CD4-positive, alpha-beta T cell treated with Interleukin-17A for 4 hours (primary cell): Measurements from ENCODE around the gene ACD.

Source experiments
- DNase-seq: peaks from one replicate; pipeline ENCODE4 v3.0.0-alpha.2; 2020; ENCODE audit warnings: mixed read lengths

Gene ACD

GRCh38 chr16:67645397-67646121 is 14.5 kb downstream of the ACD start:
- peak; percentile 45 for DNase-seq

- DNase-seq, result no peak
Observed at GRCh38 chr16:67644038-67644437, 16.0 kb downstream of the ACD start.

DNA sequence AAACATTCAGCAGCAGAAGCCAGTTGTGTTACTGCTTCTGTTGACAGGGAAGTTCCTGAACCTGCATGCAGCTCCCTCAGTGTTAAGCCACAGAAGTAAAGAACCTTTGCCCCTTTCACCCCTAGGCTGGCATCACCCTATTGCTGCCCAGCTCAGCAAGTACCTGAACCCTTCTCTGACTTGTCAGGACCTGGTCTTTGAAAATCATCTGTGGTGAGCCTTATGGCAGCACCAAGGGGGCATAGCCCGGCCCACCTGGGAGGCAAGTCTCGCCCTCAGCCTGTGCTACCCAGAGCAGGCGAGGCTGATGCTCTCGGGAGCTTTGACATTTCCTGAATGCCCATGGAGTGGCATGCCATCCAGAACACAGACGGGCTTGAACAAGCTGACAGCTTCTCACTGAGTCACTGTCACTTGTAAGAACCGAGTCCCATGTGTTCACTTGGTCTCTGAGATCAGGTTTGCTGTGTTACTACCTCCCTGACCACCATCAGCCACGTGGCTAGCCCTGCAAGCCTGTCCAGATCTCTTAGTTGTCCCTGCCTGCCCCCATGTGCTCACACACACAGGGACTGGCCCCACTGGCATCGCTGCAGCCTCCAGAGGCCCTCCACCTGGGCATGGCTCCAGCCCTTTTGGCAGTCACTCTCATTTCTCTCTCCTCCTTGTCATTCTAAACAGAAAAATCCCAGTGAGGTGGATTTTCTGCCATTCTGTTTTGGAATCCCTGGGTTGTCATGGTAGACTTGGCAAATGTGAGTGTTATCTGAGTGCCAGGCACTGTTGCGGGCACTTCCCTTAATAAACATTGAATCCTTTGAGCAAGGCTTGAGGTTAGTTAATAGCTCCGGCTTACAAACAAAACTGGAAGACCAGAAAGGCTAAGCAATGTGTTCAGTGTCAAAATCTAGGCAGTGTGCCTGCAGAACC is 18.0 kb downstream of the ACD start:
- DNase-seq, result no peak

- DNase-seq, result no peak
Observed at GRCh38 chr16:67637625-67638024, 22.4 kb downstream of the ACD start.

GRCh38 chr16:67636713-67637112 is 23.3 kb downstream of the ACD start:
- DNase-seq, result no peak

DNA sequence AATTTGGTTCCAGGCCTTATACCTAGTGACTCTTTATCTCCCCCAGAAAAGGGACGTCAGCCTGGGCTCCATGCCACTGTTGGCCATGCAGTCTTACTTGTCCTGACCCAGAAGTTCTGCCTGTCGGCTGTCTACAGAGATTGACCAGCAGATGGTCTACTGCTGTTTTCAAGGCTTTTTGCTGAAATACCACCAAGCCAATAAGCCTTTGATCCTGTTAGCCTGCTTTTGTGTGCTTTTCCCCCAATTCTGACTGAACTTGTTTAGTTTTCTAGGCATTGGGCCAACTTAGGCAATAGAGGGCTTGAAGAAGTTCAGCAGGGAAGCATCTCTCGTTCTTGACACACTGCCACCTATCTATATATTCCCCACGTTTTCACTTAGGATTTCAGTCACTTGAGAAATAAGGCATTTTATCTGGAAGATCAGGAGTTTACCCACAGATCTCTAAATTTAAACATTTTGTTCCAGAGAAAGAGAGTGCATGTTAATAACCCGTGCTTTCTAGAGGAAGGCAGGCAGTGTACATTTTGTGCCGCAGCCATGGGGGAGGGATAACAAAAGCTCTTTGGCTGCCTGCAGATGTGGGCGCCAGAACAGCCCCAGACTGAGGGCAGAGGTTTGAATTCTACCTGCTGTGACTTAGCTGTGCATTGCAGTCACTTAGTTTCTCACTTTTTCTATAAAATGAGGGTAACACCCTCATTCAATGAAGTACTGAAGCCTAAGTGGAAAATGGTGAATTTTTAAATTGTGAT is 27.5 kb downstream of the ACD start:
- DNase-seq, result no peak

- DNase-seq, result no peak
Observed at GRCh38 chr16:67628216-67628615, 31.8 kb downstream of the ACD start.

- peak; percentile 31 for DNase-seq
Observed at GRCh38 chr16:67613808-67614207, 46.3 kb downstream of the ACD start.

DNA sequence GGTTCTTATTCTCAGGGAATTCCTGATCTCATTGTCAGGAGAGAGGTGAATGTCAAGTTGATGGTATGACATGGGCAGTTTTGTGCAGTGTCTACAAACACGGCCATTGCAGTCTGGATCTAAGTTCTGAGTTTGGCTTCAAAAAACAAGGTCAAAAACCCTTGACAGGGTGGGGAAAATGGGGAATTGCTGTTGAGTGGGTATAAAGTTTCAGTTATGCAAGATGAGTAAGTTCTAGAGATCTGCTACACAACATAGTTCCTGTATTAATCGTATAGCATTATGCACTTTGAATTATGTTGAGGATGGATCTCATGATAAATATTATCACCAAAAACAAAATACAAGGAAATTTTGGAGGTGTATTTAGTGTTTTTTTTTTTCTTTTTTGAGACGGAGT is 51.7 kb downstream of the ACD start:
- no peak for DNase-seq
